D721Med (cell line): Measurements from ENCODE around the gene EXOSC5.

Experiments used
- DNase-seq: peaks from one replicate; pipeline ENCODE4 v3.0.0; 2011; ENCODE audit warnings: low spot score; ENCODE audit not compliant: insufficient read length
- FAIRE-seq: peaks from 2 replicates; lab custom pipeline; 2011; peaks lifted over from hg19 to GRCh38; lab: Jason Lieb, UNC
- TF ChIP-seq, protein P1 (sequence below): IDR thresholded peaks from 2 replicates; pipeline ENCODE4 v1.5.1; 2012; ENCODE audit warnings: mild to moderate bottlenecking, control low read depth; ENCODE audit not compliant: insufficient read depth; ENCODE audit errors: missing control alignments

EXOSC5 gene

DNA sequence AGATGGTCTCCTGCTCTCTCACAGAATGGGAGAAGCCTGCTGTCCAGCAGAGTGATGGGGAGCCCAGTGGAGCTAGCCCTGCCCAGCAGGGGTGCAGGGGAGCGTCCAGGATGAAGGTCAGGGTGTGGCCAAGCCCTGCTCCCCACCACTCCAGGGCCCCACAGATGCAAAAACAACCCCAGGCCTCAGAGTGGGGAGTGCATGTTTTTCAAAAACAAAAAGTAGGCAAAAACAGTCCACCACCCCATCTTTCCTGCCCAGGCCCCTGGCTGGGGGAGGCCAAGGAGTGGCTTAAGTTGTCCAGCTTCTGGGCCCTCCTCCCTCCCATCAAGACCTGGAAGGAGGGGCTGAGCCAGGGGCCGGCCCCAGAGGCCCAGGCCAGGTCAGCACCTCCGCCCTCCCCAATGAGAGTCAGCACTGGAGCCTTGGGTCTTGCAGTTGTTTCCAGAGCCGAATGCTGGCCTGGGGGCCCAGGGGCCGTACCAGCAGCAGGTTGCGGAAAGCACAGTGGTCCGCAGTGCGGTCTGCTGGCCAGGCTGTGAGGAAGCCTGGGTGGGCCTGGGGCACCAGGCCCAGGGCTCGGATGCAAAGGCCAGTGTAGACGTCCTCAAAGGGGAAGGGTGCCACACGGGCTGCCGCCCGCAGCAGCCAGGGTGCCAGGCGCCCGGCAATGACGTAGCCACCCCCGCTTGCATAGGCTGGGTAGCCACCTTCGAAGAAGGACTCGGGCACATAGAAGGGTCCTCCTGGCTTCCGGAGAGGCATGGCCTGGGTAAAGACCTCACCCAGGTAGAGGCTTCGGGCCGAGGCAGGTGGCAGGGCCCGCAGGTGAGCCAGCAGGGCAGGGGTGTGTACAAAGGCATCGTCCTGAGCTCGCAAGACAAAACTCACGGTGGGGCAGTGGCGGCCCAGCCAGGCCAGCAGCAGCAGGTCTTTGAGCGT lies 28.3 kb upstream of the EXOSC5 start:
- FAIRE-seq (no peak), DNase-seq (no peak)
- TF ChIP-seq, protein P1, sequence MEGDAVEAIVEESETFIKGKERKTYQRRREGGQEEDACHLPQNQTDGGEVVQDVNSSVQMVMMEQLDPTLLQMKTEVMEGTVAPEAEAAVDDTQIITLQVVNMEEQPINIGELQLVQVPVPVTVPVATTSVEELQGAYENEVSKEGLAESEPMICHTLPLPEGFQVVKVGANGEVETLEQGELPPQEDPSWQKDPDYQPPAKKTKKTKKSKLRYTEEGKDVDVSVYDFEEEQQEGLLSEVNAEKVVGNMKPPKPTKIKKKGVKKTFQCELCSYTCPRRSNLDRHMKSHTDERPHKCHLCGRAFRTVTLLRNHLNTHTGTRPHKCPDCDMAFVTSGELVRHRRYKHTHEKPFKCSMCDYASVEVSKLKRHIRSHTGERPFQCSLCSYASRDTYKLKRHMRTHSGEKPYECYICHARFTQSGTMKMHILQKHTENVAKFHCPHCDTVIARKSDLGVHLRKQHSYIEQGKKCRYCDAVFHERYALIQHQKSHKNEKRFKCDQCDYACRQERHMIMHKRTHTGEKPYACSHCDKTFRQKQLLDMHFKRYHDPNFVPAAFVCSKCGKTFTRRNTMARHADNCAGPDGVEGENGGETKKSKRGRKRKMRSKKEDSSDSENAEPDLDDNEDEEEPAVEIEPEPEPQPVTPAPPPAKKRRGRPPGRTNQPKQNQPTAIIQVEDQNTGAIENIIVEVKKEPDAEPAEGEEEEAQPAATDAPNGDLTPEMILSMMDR = no peak

DNA sequence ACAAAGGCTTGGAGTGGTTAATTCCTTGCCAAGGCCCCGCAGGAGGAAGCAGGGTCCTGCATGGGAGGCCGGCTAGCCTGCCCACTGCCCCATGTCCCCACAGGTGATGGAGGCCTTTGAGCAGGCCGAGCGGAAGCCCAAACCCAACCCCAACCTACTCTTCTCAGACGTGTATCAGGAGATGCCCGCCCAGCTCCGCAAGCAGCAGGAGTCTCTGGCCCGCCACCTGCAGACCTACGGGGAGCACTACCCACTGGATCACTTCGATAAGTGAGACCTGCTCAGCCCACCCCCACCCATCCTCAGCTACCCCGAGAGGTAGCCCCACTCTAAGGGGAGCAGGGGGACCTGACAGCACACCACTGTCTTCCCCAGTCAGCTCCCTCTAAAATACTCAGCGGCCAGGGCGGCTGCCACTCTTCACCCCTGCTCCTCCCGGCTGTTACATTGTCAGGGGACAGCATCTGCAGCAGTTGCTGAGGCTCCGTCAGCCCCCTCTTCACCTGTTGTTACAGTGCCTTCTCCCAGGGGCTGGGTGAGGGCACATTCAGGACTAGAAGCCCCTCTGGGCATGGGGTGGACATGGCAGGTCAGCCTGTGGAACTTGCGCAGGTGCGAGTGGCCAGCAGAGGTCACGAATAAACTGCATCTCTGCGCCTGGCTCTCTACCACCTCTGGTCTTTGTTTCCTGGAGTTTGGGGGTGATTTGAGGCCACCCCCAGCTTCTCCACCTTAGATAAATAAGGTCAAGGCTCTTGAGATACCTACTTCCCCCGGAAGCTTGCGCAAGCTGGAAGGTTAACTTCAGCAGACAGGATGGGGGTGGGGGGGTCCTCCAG lies 27.4 kb upstream of the EXOSC5 start:
- FAIRE-seq = no peak
- DNase-seq = no peak
- TF ChIP-seq, protein P1 = no peak

DNA sequence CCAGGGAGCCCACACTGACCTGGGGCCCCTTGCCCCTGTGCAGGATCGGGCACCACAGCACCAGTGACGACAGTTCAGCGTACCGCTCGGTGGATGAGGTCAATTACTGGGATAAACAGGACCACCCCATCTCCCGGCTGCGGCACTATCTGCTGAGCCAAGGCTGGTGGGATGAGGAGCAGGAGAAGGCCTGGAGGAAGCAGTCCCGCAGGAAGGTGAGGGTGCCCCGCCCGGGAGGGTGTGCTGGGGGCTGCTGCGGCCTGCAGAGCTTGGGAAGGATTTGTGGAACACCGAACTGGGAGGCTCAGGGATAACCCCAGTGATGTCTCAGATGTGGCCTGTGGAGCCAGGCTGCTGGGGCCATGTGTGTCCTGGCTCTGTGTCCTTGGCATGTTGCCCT lies 25.8 kb upstream of the EXOSC5 start:
- no peak for FAIRE-seq
- TF ChIP-seq, protein P1 = no peak

DNA sequence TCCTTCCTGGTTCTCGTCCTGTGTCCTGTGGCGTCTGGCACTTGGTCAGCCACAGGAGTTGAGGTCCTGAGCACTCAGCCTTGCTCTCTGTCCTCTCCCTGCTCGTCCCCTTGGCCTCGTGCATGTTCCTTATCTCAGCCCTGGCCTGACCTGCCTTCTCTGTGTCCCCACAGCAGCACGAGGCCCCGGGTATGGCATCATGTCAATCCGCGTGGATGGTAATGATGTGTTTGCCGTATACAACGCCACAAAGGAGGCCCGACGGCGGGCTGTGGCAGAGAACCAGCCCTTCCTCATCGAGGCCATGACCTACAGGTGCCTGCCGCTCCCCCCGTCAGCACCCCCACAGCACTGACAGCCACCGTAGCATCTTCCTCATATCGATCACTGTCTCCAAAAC lies 25.3 kb upstream of the EXOSC5 start:
- FAIRE-seq = no peak
- TF ChIP-seq, protein P1 = no peak

More for the DNA sequence above, 25.8 kb upstream of the EXOSC5 start:
- DNase-seq = no peak

DNA sequence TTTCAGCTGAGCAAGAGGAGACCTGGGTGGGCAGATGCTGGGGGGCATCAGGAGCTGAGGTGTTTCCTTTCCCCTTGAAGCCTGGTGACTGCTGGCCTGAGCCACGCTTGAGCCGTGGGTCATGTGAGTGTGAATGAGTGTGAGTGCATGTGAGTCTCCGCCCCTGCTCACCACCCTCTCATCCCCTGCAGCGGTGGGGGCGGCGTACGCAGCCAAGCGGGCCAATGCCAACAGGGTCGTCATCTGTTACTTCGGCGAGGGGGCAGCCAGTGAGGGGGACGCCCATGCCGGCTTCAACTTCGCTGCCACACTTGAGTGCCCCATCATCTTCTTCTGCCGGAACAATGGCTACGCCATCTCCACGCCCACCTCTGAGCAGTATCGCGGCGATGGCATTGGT lies 24.8 kb upstream of the EXOSC5 start:
- FAIRE-seq = no peak
- TF ChIP-seq, protein P1 = no peak
- DNase-seq = no peak

More for the DNA sequence above, 25.3 kb upstream of the EXOSC5 start:
- DNase-seq = no peak

DNA sequence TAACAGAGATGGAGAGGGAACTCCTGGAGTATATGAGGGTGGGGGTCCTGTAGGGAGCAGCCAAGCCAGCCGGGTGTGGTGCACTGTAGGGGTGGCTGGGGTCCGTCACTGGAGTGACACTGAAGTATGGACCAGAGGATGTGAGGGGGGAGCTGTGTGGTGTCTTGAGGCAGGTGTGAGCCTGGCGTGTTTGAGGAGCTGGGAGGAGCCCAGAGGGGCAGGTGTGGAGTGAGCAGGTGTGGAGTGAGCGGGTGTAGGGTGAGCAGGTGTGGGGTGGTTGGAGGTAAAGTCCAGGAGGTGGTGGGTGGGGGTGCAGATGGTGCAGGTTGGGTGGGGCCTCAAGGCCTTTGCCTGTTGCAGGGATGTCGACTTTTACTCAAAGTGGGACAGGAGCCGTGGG lies 24.2 kb upstream of the EXOSC5 start:
- TF ChIP-seq, protein P1 = no peak
- DNase-seq = no peak
- no peak for FAIRE-seq
